CD4-positive, alpha-beta T cell treated with Interferon alpha-2 for 1 hour (primary cell): ENCODE results near the gene PRRG4.
A peak's percentile ranks its signal among the peaks of the same experiment; 100 is the strongest.
"Not testable (repeated sequence)": the region's sequence is repeated elsewhere in the genome, so short reads cannot be mapped to it uniquely, and the experiment has no call there.

Experiments used
- DNase-seq, 2 donors: peaks; one replicate each; pipeline ENCODE4 v3.0.0-alpha.2; 2020 to 2022

PRRG4 gene

DNA sequence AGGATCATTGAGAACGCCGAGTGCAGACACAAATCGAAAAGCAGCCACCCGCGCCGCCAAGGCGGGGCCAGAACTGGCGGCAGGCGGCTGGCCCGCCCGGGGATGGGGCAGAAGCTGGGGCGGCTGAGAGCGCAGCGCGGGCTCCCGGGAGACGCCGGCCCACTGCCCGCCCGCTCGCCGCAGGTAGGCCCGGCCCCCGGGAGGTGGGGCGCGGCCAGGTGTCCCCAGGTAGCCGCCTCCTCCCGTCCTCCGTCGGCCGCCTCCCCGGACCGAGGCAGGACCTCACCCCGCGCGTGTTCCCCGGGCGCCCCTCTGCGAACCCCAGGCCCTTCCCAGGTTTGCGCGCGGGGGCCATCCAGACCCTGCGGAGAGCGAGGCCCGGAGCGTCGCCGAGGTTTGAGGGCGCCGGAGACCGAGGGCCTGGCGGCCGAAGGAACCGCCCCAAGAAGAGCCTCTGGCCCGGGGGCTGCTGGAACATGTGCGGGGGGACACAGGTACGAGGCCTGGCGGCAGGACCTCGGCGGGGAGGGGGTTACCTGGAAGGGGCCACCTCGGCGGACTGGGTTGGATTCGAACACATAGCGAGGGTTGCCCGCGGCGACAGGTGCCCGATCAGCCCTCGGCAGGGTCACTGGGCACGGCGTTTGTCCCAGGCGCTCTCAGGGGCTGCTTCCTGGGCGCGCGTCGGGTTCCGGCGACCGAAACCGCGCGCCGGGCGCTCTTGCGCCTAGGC is at the start of gene PRRG4:
PRRG4 (plus strand) TSS at position 248 of the 733 bp plus-strand sequence. CDS start 603 bp downstream, outside the sequence.
- DNase-seq = peak; percentile 22

DNA sequence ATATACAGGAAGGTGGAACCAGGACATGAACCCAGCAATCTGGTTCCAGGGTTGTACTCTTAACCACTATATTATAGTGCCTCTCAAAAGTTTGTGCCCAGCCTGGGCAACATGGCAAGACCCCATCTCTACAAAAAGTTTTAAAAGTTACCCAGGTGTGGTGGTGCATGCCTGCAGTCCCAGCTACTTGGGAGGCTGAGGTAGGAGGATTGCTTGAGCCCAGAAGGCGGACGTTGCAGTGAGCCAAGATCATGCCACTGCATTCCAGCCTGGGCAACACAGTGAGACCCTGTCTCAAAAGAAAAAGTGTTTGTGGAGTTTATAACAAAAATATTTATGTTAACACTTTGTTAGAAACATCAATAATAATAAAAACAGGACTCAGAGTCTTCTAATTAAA is 48.9 kb upstream of the PRRG4 start:
- DNase-seq = not testable (repeated sequence)

DNA sequence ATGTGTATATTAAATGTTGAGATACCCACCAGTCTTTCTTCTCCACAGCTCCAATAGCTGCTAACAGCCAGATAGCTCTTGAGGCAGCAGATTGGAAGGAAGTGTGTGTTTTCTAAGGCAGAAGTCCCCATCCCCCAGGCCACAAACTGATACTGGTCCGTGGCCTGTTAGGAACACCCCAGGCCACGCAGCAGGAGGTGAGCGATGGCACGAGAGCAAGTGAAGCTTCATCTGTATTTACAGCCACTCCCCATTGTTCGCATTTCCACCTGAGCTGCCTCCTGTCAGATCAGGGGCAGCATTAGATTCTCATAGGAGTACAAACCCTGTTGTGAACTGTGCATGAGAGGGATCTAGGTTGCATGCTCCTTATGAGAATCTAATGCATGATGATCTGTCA is 48.0 kb upstream of the PRRG4 start:
- DNase-seq = no peak

DNA sequence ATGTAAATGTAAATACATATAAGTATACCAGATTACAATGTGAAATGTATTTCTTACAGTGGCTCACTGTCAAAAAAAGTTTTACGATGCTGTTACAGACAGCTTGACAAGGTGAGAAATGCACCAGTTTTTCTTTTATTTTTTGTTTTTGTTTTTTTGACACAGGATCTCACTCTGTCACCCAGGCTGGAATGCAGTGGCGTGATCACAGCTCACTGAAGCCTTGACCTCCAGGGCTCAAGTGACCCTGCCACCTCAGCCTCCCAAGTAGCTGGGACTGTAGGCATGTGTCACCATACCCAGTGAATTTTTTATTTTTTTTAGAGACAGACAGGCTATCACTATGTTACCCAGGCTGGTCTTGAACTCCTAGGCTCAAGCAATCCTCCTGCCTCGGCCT is 44.5 kb upstream of the PRRG4 start:
- DNase-seq = no peak

DNA sequence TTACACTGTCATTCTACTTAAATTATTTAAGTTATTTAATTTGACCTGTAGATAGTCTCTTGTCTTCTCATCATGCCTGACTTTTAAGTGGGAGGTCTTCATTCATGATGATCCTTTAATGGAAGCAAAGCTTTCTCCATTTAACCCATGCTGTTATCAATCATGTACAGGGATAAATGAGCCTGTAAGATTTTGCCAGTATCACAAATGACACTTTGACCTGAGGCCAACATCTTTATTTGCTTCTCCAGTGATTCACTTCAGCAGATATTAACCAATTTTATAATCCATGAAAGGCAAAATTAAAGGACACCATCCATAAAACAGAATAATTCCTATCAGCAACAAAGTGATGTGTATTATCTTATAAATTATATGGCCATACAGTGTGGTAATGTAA is 42.9 kb upstream of the PRRG4 start:
- DNase-seq = no peak

DNA sequence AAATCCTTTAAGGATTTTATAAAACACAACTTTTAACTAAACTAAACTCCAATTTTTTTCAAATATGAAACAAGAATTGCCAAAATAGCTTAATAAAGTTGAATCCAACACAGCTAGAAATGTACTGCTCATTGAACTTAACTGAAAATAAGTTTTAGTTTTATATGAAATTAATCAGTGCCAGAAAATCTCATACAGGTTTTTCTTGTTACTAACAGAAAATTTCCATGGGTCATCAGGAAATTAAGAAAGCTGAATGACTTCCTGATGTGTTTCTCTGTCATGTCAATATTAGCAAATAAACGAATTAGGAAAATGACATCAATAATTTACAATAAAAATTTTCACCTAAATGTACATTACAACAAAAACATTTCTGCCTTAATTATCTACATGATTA is 38.8 kb upstream of the PRRG4 start:
- DNase-seq = no peak

DNA sequence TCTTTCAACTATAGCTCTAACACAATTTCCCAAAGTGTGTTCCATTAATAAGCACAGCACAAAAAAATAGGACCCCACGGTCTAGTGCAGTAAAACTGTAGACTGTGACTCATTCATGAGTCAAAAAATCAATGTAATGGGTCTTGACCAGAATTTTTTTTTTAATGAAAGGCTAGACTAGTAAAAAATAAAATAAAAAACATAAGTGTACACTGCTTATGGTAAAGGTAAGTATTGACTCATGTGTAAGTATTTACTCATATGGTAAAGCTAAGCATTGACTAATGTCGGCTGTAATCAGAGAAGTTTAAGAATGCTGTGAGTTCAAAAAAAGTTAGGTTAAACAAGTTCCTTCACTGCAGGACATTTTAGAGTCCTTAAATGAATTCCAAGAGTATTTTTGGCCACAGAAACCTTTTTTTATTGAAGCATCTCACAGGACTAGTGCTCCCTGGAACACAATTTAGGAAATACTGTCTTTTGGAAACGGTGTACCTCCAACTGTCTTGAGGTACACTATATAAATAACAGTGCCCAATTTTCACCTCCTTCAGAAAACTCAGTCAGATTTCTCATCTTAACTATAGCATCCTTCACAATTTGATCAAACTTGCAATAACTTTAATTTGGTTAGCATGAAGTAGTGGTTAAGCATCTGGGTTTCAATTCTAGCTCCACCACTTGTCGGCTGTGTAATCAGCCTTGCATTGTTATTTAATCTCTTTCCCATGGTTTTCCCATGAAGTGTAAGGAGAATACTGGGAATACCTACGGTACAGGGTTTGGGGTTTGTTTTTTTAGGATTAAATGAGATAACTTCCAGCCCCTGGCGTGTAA is 37.4 kb upstream of the PRRG4 start:
- no peak for DNase-seq

DNA sequence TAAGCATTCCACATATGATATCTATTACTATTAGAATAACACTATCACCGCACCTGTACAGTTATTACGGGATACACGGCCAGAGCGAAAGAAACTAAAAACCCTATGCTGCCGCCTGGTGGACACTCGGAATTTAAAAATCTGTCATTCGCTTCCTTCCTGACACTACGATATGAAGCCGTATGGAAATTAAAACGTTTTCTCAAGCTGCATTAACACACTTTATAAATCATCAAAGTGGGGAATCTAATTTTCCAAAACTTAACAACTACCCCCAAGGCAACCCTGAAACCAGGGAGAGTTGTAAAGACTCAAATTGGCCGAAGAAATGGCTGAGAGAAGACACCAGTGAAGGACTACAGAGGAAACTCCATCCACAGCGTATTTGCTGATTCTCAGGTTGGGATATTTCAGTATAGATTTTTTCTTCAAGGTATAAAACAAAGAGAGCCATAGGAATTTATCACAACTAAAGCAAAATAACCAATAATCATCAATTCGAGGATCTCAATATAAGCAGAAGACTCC is 36.7 kb upstream of the PRRG4 start:
- peak; percentile 43 to 60 for DNase-seq

DNA sequence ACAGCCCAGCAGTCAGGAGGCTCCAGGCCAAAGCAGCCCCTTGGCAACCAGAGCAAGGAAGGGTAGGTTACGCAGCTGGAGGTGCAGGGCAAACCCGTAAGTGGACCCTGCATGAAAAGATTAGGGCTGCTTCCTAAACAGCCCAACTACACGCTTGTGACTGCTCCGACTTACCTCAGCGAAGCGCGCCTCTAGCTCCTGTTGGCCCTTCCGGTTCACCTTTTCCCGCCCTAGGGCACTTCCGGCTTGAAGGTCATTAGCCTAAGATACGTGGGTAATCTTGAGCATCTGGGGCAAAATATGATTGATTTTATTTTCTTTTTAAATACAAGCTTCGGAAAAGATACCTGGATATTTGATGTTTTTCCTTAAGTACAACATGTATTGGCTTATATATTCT is 35.3 kb upstream of the PRRG4 start, which contains the start of gene CCDC73:
CCDC73 (minus strand) TSS at position 224 of the 400 bp plus-strand sequence. CDS start 34,419 bp downstream, outside the sequence.
- DNase-seq = no peak

DNA sequence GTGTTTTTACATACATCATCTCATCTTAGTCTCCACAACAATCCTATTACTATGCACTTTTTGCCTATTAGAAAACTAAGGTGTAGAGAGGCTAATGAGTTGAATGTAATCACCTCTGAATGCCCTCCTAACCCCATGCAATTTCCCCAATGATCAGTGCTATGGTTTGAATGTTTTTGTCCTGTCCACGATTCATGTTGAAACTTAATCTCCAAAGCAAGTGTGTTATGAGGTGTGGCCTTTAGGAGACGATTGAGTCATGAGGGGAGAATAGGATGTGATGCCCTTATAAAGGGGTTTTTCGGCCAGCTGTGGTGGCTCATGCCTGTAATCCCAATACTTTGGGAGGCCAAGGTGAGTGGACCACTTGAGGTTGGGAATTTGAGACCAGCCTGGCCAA is 33.3 kb upstream of the PRRG4 start:
- no peak for DNase-seq

DNA sequence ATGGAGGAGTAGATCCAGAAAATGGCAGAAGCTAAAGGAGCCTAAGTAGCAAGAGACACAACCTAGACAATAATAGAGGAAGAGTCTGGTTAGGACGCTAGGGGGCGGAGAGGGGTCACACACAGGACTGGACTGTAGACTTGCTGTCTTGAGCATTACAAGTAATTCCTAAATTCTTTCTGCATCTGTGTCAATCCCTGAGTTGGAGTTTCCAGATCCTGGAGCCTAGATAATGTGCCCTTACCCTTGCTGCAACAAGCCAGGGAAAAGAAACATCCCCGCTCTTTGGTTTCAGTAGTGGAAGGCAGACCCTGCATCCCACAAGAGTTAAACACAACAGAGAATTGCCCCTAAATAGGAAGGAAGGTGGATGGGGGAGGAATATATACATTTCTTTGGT is 20.4 kb upstream of the PRRG4 start:
- peak; percentile 36 to 46 for DNase-seq

DNA sequence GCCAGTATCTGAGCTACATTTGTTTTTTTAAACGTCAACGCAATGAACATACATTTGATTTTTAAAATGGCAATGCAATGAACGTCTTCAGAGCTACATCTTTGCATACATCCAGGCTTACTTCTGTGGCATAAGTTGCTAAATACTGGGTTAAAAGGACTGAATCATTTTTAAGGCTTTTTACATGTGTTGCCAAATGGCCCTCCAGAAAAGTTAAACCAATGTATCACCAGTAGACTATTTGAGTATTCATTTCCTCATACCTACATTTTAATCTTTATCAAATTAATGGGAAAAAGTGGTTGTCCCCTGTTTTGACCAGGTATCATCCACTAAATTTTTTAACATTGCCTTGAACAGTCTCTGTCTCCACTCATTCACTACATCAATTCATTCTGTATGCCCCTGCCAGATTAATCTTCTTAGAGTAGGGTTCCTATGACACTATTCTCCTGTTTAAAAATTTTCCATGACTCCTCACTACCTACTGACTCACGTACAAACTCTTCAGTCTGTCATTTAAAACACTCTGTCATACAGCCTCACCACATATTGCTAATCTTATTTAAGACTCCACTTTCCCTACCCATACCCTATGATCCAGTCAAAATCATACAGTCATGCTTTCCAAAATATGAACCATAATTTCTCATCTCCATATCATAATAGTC is 12.4 kb upstream of the PRRG4 start:
- no peak for DNase-seq

DNA sequence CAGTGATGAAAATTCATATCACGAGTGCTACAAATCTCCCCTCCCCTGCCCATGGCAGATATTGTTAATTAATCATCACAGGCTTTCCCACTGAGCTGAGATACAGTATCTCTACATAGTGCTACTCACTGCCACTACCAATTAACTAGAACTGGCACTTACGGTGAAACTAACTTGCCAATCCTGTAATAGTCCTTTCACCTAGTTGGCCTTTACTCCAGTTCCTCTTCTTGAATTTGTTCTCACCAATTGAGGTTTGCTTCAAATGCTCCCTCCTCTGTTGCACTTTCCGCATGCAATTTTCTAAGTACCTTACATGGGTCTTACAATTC is 11.9 kb upstream of the PRRG4 start:
- no peak for DNase-seq

DNA sequence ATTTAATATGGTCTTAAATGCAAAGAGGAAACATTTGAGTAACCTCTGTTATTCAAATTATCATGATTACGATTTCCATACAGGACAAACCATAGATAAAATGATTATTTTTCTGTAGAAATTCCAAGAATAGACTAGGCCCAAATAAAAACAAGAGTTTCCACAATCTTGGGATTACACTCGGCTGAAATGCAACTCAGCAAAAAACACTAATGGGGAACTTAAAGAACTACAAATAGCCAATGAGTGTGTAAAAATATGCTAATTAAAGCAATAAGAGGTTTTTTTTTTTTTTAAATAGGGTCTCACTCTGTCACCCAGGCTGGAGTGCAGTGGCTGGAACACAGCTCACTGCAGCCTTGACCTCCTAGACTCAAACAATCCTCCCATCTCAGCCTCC is 10.5 kb upstream of the PRRG4 start:
- DNase-seq = no peak

DNA sequence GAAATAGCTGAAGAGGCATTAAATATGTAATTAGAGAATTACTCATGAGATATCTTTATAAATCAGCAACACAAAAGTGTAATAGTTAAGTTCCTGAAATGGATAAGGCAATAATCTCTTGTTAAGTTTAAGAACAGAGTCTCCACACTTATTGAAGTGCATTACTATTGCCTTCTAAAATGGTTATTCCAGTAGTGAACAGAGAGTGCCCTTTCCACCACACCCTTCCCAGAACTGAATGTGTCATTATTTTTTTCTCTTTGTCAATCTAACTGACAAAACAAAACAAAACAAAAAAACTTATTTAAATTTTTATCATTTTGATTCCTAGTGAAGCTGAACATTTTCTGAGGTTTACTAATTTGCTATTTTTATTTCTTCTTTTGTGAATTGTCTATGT is 9.2 kb upstream of the PRRG4 start:
- no peak for DNase-seq

DNA sequence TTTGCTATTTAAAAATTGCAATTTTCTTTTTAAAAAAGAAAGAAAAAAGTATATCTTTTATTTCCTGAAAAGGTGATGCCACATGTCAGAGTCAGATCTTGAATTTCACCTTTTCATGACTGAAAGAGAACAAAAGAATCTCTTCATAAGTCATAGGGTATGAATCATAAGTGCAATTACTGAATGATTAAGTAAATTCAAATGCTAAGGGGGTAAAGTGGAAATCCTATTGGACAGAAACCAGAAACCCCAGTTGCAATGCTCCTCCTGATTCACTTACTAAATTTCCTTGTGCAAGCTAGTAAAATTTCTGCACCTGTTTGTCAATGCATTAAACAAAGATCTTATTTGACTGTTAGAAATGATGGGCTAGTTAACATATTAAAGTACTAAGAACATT is 8.2 kb upstream of the PRRG4 start:
- DNase-seq = no peak

DNA sequence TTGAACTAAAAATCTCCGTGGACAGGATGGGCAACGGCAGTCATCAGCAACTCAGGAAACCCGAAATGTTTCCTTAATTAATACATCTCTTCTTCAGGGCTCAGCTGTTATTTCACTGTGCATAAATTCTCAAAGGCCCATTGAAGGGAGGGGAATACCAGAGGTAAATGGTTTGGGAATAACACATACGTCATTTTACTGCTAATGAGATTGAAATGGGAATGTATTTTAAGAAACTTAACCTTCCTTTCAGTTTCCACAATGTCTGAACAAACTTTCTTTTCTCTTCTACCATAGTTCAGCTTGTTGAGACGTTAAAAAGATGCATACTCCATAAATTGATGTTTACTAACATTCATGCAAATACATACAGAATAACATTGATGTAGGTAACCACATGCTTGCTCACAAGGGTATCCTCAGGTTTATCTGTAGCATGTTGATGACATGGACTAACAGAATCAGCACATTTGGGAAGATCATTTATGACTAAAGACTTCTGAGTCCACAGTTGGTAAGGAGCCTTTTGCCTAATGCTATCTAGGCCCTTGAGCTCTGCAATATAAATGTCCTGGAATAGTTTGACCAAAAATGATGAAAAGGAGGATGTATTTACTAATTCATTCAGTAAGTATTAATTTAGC is 7.7 kb upstream of the PRRG4 start:
- no peak for DNase-seq

DNA sequence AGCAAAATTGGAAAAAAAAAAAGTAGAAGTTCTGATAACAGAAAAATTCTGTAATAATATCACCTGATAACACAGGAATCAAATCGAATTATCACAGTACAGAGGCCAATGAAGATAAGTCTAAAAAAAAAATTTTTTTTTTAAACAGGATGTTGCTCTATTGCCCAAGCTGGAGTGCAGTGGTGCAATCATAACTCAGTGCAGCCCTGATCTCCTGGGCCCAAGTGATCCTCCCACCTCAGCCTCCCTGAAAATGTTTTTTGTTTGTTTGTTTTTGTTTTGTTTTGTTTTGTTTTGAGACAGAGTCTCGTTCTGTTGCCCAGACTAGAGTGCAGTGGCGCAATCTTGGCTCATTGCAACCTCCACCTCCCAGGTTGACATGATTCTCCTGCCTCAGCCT is 6.1 kb upstream of the PRRG4 start:
- DNase-seq = not testable (repeated sequence)

DNA sequence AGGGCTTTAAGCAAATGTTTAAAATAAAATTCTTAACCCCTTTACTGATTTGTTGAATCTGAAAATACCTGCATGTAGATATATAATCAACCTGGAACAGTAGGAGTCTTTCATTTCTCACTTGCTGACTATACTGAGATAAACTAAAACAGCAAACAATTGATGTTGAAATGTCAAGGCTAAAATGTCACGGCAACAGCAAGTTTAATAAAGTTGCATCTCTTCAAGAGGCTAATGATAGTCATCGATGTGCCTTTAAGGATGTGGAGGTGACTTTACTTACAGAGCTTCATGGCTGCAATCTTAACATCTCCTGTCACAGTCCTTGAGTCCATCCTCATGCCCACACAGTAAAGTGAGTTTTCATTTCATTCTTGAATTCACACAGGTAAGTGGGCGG is 3.6 kb upstream of the PRRG4 start:
- DNase-seq = no peak

DNA sequence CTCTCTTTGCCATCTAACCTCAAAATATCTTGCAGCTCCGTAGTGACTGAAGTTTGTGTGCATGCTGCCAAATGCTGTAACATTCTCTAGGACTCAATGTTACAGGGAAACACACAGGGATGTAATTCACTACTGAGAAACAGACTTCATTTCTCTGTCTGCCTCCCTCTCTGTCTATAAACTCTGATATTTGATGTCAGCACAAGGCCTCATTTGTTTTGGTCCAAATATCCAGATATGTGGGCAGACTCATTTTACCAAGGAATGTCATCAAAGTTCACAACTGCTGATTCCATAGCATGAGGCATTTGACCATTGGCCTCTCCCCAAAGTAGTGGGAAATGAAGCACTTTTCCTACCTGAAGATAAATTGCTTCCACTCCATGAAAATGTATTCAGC is 2.5 kb upstream of the PRRG4 start:
- DNase-seq = no peak

DNA sequence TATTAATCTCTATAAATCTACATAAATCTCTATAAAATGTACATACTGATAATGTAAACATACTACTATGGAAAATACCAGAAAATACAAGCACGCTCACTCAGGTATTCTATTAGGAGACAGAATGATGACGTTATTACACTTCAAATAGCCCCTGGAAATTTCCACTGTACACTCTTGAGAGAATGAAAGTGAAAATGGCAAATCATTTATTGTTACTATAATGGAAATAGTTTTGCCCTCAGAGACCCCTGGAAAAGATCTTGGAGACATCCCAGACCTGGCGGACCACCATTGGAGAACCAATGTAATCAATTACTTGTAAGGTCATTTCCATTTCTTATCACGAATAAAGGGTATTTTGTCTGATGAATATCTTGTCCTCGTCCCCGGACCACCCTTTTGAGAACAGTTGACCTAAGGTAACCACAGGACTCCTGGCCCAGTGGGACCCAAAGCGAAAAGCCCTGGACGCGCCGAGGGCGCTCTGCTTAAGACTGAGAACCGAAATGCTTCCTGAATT is 509 bp upstream of the PRRG4 start:
- DNase-seq = no peak

DNA sequence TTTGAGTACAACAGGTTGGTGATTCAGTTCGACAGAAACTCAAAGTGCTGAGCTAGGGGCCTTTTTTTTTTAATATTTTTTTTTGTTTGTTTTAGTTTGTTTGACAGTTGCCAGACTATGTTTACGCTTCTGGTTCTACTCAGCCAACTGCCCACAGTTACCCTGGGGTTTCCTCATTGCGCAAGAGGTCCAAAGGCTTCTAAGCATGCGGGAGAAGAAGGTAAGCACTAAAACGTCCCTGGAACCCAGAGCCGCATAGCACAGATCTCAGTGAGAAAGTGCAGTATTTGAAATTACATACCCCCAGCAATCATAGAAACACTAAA is 649 bp downstream of the PRRG4 start:
- no peak for DNase-seq

DNA sequence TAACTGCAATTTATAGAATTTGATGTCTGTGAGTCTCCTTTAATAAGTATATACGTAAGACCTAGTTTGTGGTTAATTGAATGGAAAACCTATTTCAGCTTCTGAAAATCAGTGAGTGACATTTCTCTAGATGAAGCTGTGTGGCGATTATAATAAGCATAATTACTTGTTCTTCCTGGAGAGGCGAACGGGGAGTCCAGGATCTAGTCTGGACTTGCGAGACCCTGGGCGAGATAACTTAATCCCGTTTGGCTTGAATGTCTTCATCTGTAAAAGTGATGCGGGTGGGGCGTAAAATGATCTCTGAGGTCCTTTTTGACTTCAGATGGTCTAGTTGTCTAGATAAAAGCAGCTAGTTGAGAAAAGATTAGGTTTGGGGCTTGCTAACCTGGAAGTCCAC is 1.1 kb downstream of the PRRG4 start:
- no peak for DNase-seq
